Cerebellar nuclear complex (tissue), 1 donor: ENCODE data around the gene ZFP42.
"Not testable (repeated sequence)": the region's sequence is repeated elsewhere in the genome, so short reads cannot be mapped to it uniquely, and the experiment has no call there.

Experiments used
- DNase-seq, 2 experiments: peaks; one replicate each; lab custom pipeline; 2025; lab: John Stamatoyannopoulos, UW

Gene ZFP42

GRCh38 chr4:188021548-188022249, 26.1 kb downstream of the ZFP42 start:
- DNase-seq, result no peak

- DNase-seq, result no peak
These were observed 28.1 kb downstream of the ZFP42 start for GRCh38 chr4:188023682-188024081.

GRCh38 chr4:188025476-188025875, 29.9 kb downstream of the ZFP42 start:
- DNase-seq, result no peak

- DNase-seq, result no peak
These were observed 33.5 kb downstream of the ZFP42 start for GRCh38 chr4:188029114-188029513.

GRCh38 chr4:188030401-188030800, 34.8 kb downstream of the ZFP42 start:
- DNase-seq, result no peak

GRCh38 chr4:188031751-188032150, 36.2 kb downstream of the ZFP42 start:
- DNase-seq, result no peak

GRCh38 chr4:188032170-188032569, 36.6 kb downstream of the ZFP42 start:
- no peak for DNase-seq

GRCh38 chr4:188032583-188032982, 37.0 kb downstream of the ZFP42 start:
- DNase-seq, result no peak

GRCh38 chr4:188037003-188037713, 41.6 kb downstream of the ZFP42 start:
- DNase-seq, result no peak

GRCh38 chr4:188041721-188042120, 46.1 kb downstream of the ZFP42 start:
- DNase-seq, result no peak

GRCh38 chr4:188042191-188042590, 46.6 kb downstream of the ZFP42 start:
- no peak for DNase-seq

- DNase-seq, result no peak
These were observed 47.6 kb downstream of the ZFP42 start for GRCh38 chr4:188043154-188043553.

- DNase-seq, result not testable (repeated sequence)
These were observed 49.9 kb downstream of the ZFP42 start for GRCh38 chr4:188045461-188045860.

GRCh38 chr4:188046657-188047056, 51.1 kb downstream of the ZFP42 start:
- no peak for DNase-seq

GRCh38 chr4:188053302-188053701, 57.7 kb downstream of the ZFP42 start:
- no peak for DNase-seq
